Right lobe of liver (tissue), 6 donors: ENCODE data around the gene PUM2. TPM values are rescaled to one million over a fixed set of nuclear protein-coding genes. Genes with fewer than 3 reads are reported as not detected.

ENCODE experiments used
- ATAC-seq, 4 donors: fragments of 200-7000 bp; cut with Tn5 transposase; one replicate each; pipeline ENCODE4 v1.9.1; 2020; ENCODE audit warnings: mild to moderate bottlenecking in 4 of 4, moderate library complexity in 4 of 4
- DNase-seq, 3 donors: peaks; one replicate each; pipeline ENCODE4 v3.0.0-alpha.2; 2020
- H3K27ac ChIP-seq, 3 donors: fragments of 200-600 bp; one replicate each; pipeline ENCODE4 v1.8.0; 2022
- H3K27me3 ChIP-seq, 2 donors: fragments of 200-600 bp; one replicate each; pipeline ENCODE4 v1.8.0; 2022
- H3K36me3 ChIP-seq, 4 donors: fragments of 200-600 bp; sonication (generic) in 1 of 4; one replicate each; pipeline versions ENCODE4 v1.5.1 to v1.8.0; 2017 to 2022; ENCODE audit warnings: control low read depth in 1 of 4
- H3K4me1 ChIP-seq, 4 donors: fragments of 200-600 bp; sonication (generic) in 1 of 4; one replicate each; pipeline versions ENCODE4 v1.5.1 to v1.8.0; 2017 to 2022; ENCODE audit warnings: control low read depth in 1 of 4
- H3K4me3 ChIP-seq, 3 donors: fragments of 200-600 bp; one replicate each; pipeline ENCODE4 v1.8.0; 2022
- H3K9me3 ChIP-seq, 4 donors: fragments of 200-600 bp; sonication (generic) in 1 of 4; one replicate each; pipeline versions ENCODE4 v1.5.1 to v1.8.0; 2017 to 2022; ENCODE audit warnings: control low read depth in 1 of 4
- POLR2A ChIP-seq: fragments of 450-650 bp; IDR thresholded peaks from one replicate; pipeline ENCODE4 v1.6.1; 2017; ENCODE audit warnings: antibody characterized with exemption, mild to moderate bottlenecking
- WGBS: methylation state at CpG from one replicate; pipeline ENCODE4 v1.1.6; 2018; ENCODE audit warnings: low coverage, low lambda C conversion rate; ENCODE audit not compliant: insufficient coverage; ENCODE audit errors: missing lambda C conversion rate; 5-methylcytosine and 5-hydroxymethylcytosine counted together
- intact Hi-C, 2 donors: fragments of 100-400 bp; cut with DNase I; formaldehyde crosslinking; loops; one replicate each; pipeline versions ENCODE4 v1.11.2 to v1.14.1; 2022
- total RNA-seq, 6 experiments: library from RNA; depleted of rRNA in 2 of 6; stranded (reverse); fragments of >200 nt in 2 of 6; fragmentation: NEBNext Ultra II Directional in 3 of 6; extraction: Animal tissue kit (Norgen Biotek cat#: 25700) in 3 of 6; gene quantifications; one replicate each; pipeline versions ENCODE4 v1.1.0 to v1.2.4, GENCODE V29; 2016 to 2023
- TF ChIP-seq, protein P1 (sequence below), 4 donors: fragments of 200-600 bp in 3 of 4; fragments of 450-650 bp in 1 of 4; IDR thresholded peaks; one replicate each; pipeline versions ENCODE4 v1.5.1 to v1.8.0; 2016 to 2022; ENCODE audit warnings: antibody characterized with exemption in 4 of 4, mild to moderate bottlenecking in 2 of 4
- donor health status: DM: no; HTN: yes; CAD: no.
- donor health status: DM: no; HTN: no; CAD: no.
- donor health status: DM: no; HTN: no; CAD: no.
- donor health status: DM: no; HTN: yes; CAD: no.
- donor health status: DM: no; HTN: yes; CAD: no.

The PUM2 gene
- total RNA-seq, 6 experiments from 2014 or later = 31.3 to 62.2 (median 51.5) TPM

DNA sequence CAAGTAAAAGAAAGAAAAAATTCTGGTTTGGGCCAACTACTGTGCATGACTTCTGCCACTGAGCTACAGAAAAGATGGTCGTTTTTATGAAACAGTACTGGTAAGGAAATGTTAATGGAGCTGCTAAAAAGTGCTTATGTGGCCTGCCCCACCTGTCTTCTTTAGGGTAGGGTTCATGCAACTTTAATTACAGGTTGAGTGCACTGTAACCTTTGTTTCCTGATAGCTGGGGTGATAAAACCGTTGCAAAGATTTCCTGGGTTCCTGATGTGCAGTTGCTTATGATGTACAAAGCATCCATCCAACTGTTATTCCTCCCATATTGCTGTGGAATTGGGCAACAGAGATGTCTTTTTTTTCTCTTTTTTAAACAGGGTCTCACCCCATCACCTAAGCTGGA, 34.3 kb upstream of the PUM2 start:
- WGBS = 51% methylated on average over 2 of the region's 2 CpGs
- ATAC-seq (no peak), DNase-seq (no peak)
- Histone ChIP-seq H3K36me3 (no peaks in the 10 kb centered on the region), H3K27ac (no peak overlapping the region), H3K4me1 (peaks cover 0 to 19% (median 2%) of the 10 kb centered on the region in 4 donors), H3K27me3 (no peaks in the 10 kb centered on the region), H3K4me3 (no peak overlapping the region), H3K9me3 (no peaks in the 10 kb centered on the region)
- no peak for TF ChIP-seq POLR2A
- TF ChIP-seq, protein P1, sequence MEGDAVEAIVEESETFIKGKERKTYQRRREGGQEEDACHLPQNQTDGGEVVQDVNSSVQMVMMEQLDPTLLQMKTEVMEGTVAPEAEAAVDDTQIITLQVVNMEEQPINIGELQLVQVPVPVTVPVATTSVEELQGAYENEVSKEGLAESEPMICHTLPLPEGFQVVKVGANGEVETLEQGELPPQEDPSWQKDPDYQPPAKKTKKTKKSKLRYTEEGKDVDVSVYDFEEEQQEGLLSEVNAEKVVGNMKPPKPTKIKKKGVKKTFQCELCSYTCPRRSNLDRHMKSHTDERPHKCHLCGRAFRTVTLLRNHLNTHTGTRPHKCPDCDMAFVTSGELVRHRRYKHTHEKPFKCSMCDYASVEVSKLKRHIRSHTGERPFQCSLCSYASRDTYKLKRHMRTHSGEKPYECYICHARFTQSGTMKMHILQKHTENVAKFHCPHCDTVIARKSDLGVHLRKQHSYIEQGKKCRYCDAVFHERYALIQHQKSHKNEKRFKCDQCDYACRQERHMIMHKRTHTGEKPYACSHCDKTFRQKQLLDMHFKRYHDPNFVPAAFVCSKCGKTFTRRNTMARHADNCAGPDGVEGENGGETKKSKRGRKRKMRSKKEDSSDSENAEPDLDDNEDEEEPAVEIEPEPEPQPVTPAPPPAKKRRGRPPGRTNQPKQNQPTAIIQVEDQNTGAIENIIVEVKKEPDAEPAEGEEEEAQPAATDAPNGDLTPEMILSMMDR (IDR thresholded peaks at IDR 0.05) = no peak
- intact Hi-C loops = no loop called here

DNA sequence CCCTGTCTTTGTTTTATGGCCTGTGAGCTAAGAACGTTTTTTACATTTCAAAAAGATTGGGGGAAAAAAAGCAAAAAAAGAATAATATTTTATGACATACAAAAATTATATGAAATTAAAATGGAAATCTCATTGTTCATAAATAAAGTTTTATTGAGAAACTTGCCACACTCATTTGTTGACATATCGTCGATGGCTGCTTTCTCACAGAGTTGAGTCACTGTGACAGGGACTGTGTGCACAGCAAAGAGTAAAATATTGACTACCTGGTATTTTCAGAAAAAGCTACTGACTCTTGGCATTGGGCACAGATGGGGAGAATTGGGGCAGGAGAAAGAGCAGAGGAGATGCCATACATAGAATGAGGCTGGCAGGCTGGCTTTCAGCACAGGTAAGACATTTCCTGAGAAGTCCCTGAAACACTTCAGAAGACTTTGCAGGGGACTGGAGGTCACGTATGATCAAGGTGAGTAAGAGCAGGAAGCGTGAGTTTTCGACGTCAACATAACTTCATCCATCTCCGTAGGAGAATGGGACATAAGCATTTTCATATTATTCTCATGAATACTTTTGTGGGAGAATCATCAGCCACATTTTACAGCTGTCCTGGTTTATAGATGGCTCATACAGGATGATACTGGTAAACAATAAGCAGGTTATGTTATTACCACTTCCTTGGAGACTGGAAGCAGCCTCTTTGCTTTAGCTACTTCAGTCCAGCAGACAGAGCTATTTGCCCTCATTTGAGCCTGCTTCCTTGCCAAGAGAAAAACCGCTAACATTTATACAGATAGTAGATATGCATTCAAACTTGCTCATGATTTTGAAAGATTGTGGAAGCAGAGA, 32.5 kb upstream of the PUM2 start:
- Histone ChIP-seq H3K4me1 (peaks cover 0 to 13% (median 2%) of the 10 kb centered on the region in 4 donors), H3K27me3 (no peaks in the 10 kb centered on the region), H3K36me3 (no peaks in the 10 kb centered on the region), H3K27ac (no peak overlapping the region), H3K9me3 (no peaks in the 10 kb centered on the region), H3K4me3 (no peak overlapping the region)
- no peak for TF ChIP-seq POLR2A
- TF ChIP-seq, protein P1 (IDR thresholded peaks at IDR 0.05) = no peak
- 81% methylated on average over 9 of the region's 9 CpGs for WGBS
- intact Hi-C loops = no loop called here
- DNase-seq (no peak), ATAC-seq (no peak)

GRCh38 chr2:20381457-20381856, 30.8 kb upstream of the PUM2 start:
- DNase-seq = peak in 1 of 3 donors; percentile 59
- peak; percentile 56 to 64 (median 60) for ATAC-seq

DNA sequence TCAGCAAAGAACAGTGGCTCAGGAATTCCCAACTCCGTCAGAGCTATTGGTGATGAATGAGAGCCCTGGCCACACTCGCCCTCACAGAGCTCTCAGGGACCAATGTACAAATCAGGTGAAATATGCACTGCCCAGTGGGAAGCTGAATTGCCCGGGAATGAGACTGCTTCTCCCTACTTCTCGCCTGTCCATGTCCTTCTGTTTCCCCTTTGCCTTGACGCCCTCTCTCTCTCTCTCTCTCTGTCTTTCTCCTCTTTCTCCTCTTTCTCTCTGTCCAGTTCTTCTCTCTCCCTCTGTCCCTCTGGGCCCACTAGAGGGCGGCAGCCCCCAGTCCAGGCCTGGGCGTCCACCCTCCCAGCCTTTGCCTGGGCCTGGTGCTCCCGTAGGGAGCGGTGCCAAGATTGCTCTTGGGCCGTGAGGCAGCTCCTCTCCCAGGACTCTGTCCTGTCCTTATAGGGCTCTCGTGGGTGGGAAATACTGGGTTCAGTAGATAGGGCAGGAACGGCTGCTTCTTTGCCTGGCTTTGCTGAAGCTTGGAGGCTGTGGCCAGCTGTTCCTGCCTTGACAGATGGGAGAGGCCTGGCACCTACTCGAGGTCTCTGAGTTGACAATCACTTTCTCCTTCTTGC, 28.4 kb upstream of the PUM2 start:
- H3K27ac ChIP-seq = no peak overlapping the region
- intact Hi-C loops = no loop called here
- 51% methylated on average over 8 of the region's 13 CpGs for WGBS

More at GRCh38 chr2:20381457-20381856, 30.8 kb upstream of the PUM2 start:
- H3K27me3 ChIP-seq = no peaks in the 10 kb centered on the region
- H3K9me3 ChIP-seq = no peaks in the 10 kb centered on the region
- no peaks in the 10 kb centered on the region for H3K36me3 ChIP-seq
- peaks cover 0 to 13% (median 2%) of the 10 kb centered on the region in 4 donors for H3K4me1 ChIP-seq
- WGBS = 57% methylated on average over 2 of the region's 2 CpGs
- H3K4me3 ChIP-seq = no peak overlapping the region
- no peak for TF ChIP-seq POLR2A
- TF ChIP-seq, protein P1 (IDR thresholded peaks at IDR 0.05) = no peak
- H3K27ac ChIP-seq = no peak overlapping the region
- intact Hi-C loops = no loop called here

More for the DNA sequence above, 28.4 kb upstream of the PUM2 start:
- H3K27me3 ChIP-seq = no peaks in the 10 kb centered on the region
- no peaks in the 10 kb centered on the region for H3K9me3 ChIP-seq
- H3K4me3 ChIP-seq = no peak overlapping the region
- DNase-seq (peak; percentile 88 to 91 (median 90)), ATAC-seq (peak; percentile 98)
- H3K36me3 ChIP-seq = no peaks in the 10 kb centered on the region
- peaks cover 0 to 13% (median 2%) of the 10 kb centered on the region in 4 donors for H3K4me1 ChIP-seq
- no peak for TF ChIP-seq POLR2A
- TF ChIP-seq, protein P1 (IDR thresholded peaks at IDR 0.05) = peak; percentile 53 to 81 (median 78)
